ENCODE results near the gene SAMD11. TPM values are rescaled to one million over a fixed set of nuclear protein-coding genes. Genes with fewer than 3 reads are reported as not detected.

The SAMD11 gene
- total and polyA plus RNA-seq, 10 of the 15 experiments (the other 5 are each of a cell fraction or from before 2014, with no cell fraction given) = 0.04 to 0.31 (median 0.19) TPM; not detected in 6

DNA sequence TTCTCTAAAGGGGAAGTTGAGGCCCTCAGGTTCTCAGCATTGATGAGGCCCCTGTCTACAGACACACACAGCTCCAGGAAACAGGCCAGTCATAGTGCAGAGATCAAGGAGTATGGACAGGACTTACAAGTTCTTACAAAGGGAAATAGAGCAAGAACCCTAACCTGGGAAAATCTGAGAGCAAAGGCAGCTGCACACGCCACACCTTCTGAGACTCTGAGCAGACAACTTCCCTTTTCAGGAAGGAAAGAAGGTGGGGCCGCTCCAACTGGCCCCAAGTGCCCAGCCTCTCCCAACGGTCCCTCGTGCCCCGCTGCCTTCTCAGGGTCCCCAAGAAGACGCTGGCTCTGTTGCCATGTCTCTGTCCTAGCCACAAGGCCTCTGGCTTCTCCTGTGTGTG is 31.8 kb downstream of the SAMD11 start:
- no peak overlapping the region for H3K4me2 ChIP-seq (ENCODE audit: control insufficient read depth, insufficient read depth)
- TSS peak; percentile 28 for BruUV-seq (replicated peaks)
- intact Hi-C loops (cut with micrococcal nuclease; ENCODE audit: unreplicated experiment) = no loop called here
- WGBS (ENCODE audit: insufficient coverage, insufficient replicate concordance, low lambda C conversion rate, missing lambda C conversion rate) = 34% methylated on average over 6 of the region's 6 CpGs
- H4K20me1 ChIP-seq (ENCODE audit: control insufficient read depth, insufficient read depth) = 0 out of 2 replicates have a peak, but pooled peaks cover under 1% of the 10 kb centered on the region
- peaks cover 10% of the 10 kb centered on the region for H3K4me1 ChIP-seq (ENCODE audit: control insufficient read depth, insufficient read depth, low read length)
- no peak overlapping the region for H3K27ac ChIP-seq (ENCODE audit: control insufficient read depth, insufficient read depth)
- no peak for DNase-seq (ENCODE audit: low read depth, low spot score)
- H3K36me3 ChIP-seq (ENCODE audit: control insufficient read depth in 2 of 2, insufficient read depth in 2 of 2, low read length in 1 of 2) = peaks cover 14 to 45% of the 10 kb centered on the region in 2 experiments; a peak in 3 of 4 replicates
- H3K4me3 ChIP-seq = no peak overlapping the region
- H3K27me3 ChIP-seq (replicated peaks in 1 of 2; ENCODE audit: control insufficient read depth in 2 of 2, insufficient read depth in 2 of 2, low read length in 1 of 2) = no peaks in the 10 kb centered on the region
- SMC1A ChIA-PET (ENCODE audit: uncharacterized antibody, unreplicated experiment) = no interaction called here
- TF ChIP-seq BHLHE40 (IDR thresholded peaks at IDR 0.05; ENCODE audit: borderline replicate concordance in 1 of 2, low read depth in 2 of 2, low read length in 1 of 2) (no peak), PAX8 (IDR thresholded peaks at IDR 0.05) (no peak), TCF7 (IDR thresholded peaks at IDR 0.05; ENCODE audit: borderline replicate concordance) (no peak), TAF1 (IDR thresholded peaks at IDR 0.05; ENCODE audit: borderline replicate concordance, low read depth, low read length) (no peak), SMARCA5 (IDR thresholded peaks at IDR 0.05) (no peak)
- TF ChIP-seq, protein P1, sequence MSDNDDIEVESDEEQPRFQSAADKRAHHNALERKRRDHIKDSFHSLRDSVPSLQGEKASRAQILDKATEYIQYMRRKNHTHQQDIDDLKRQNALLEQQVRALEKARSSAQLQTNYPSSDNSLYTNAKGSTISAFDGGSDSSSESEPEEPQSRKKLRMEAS (IDR thresholded peaks at IDR 0.05; ENCODE audit: low read depth, low read length) = no peak
- TF ChIP-seq, protein P2, sequence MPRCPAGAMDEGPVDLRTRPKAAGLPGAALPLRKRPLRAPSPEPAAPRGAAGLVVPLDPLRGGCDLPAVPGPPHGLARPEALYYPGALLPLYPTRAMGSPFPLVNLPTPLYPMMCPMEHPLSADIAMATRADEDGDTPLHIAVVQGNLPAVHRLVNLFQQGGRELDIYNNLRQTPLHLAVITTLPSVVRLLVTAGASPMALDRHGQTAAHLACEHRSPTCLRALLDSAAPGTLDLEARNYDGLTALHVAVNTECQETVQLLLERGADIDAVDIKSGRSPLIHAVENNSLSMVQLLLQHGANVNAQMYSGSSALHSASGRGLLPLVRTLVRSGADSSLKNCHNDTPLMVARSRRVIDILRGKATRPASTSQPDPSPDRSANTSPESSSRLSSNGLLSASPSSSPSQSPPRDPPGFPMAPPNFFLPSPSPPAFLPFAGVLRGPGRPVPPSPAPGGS (IDR thresholded peaks at IDR 0.05; ENCODE audit: borderline replicate concordance, insufficient read depth, low read depth, low read length, poor library complexity, severe bottlenecking) = no peak
- TF ChIP-seq, protein P3, sequence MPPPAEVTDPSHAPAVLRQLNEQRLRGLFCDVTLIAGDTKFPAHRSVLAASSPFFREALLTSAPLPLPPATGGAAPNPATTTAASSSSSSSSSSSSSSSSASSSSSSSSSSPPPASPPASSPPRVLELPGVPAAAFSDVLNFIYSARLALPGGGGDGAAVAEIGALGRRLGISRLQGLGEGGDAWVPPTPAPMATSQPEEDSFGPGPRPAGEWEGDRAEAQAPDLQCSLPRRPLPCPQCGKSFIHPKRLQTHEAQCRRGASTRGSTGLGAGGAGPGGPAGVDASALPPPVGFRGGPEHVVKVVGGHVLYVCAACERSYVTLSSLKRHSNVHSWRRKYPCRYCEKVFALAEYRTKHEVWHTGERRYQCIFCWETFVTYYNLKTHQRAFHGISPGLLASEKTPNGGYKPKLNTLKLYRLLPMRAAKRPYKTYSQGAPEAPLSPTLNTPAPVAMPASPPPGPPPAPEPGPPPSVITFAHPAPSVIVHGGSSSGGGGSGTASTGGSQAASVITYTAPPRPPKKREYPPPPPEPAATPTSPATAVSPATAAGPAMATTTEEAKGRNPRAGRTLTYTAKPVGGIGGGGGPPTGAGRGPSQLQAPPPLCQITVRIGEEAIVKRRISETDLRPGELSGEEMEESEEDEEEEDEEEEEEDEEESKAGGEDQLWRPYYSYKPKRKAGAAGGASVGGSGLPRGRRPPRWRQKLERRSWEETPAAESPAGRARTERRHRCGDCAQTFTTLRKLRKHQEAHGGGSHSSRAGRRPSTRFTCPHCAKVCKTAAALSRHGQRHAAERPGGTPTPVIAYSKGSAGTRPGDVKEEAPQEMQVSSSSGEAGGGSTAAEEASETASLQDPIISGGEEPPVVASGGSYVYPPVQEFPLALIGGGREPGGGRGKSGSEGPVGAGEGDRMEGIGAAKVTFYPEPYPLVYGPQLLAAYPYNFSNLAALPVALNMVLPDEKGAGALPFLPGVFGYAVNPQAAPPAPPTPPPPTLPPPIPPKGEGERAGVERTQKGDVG (CRISPR knock-in tag; IDR thresholded peaks at IDR 0.05) = no peak
- TF ChIP-seq, protein P4, sequence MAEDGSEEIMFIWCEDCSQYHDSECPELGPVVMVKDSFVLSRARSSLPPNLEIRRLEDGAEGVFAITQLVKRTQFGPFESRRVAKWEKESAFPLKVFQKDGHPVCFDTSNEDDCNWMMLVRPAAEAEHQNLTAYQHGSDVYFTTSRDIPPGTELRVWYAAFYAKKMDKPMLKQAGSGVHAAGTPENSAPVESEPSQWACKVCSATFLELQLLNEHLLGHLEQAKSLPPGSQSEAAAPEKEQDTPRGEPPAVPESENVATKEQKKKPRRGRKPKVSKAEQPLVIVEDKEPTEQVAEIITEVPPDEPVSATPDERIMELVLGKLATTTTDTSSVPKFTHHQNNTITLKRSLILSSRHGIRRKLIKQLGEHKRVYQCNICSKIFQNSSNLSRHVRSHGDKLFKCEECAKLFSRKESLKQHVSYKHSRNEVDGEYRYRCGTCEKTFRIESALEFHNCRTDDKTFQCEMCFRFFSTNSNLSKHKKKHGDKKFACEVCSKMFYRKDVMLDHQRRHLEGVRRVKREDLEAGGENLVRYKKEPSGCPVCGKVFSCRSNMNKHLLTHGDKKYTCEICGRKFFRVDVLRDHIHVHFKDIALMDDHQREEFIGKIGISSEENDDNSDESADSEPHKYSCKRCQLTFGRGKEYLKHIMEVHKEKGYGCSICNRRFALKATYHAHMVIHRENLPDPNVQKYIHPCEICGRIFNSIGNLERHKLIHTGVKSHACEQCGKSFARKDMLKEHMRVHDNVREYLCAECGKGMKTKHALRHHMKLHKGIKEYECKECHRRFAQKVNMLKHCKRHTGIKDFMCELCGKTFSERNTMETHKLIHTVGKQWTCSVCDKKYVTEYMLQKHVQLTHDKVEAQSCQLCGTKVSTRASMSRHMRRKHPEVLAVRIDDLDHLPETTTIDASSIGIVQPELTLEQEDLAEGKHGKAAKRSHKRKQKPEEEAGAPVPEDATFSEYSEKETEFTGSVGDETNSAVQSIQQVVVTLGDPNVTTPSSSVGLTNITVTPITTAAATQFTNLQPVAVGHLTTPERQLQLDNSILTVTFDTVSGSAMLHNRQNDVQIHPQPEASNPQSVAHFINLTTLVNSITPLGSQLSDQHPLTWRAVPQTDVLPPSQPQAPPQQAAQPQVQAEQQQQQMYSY (CRISPR knock-in tag; IDR thresholded peaks at IDR 0.05) = no peak
- in situ Hi-C loops (cut with MboI) = no loop called here
- CTCF ChIA-PET = no interaction called here
- H2AFZ ChIP-seq (ENCODE audit: control insufficient read depth, low read depth, low read length) = no peak overlapping the region
- POLR2A ChIA-PET = no interaction called here
- RAD21 ChIA-PET (ENCODE audit: unreplicated experiment) = no interaction called here
- no peaks in the 10 kb centered on the region for H3K9me3 ChIP-seq (replicated peaks; ENCODE audit: control insufficient read depth, insufficient read depth, low read length)
- H3K79me2 ChIP-seq (ENCODE audit: control insufficient read depth, insufficient read depth, low read length) = peaks cover 20% of the 10 kb centered on the region
- ATAC-seq = no peak
- no peak for FAIRE-seq
- H3K9ac ChIP-seq (ENCODE audit: control insufficient read depth, insufficient read depth, low read length) = no peak overlapping the region
